Calu3 (cell line): ENCODE results near the gene SHANK1. TPM values are rescaled to one million over a fixed set of nuclear protein-coding genes. Genes with fewer than 3 reads are reported as not detected.

Experiments used
- BruUV-seq: library from RNA; stranded (reverse); fragments of 400-500 nt; replicated peaks from 2 replicates; lab custom pipeline; 2021; lab: Mats Ljungman, UMichigan
- CTCF ChIA-PET: fragments of 300-600 bp; sonication (Branson Sonifier 250); formaldehyde crosslinking; loops from one replicate; lab custom pipeline; 2022; ENCODE audit warnings: antibody characterized with exemption; lab: Charles Lee
- DNase-seq: peaks from one replicate; pipeline ENCODE4 v3.0.0; 2022
- H3K27ac Mint-ChIP-seq: one replicate; pipeline ENCODE4 v1.8.0; 2022; ENCODE audit warnings: mixed read lengths; ENCODE audit not compliant: unreplicated experiment
- H3K27me3 Mint-ChIP-seq: one replicate; pipeline ENCODE4 v1.8.0; 2022; ENCODE audit warnings: mixed read lengths; ENCODE audit not compliant: unreplicated experiment
- H3K36me3 Mint-ChIP-seq: one replicate; pipeline ENCODE4 v1.8.0; 2022; ENCODE audit warnings: mild to moderate bottlenecking, moderate library complexity, mixed read lengths; ENCODE audit not compliant: insufficient read depth, unreplicated experiment
- H3K4me1 Mint-ChIP-seq: one replicate; pipeline ENCODE4 v1.8.0; 2022; ENCODE audit warnings: mild to moderate bottlenecking, low read depth, mixed read lengths; ENCODE audit not compliant: unreplicated experiment
- H3K4me3 Mint-ChIP-seq: one replicate; pipeline ENCODE4 v1.8.0; 2022; ENCODE audit warnings: mild to moderate bottlenecking, low read depth, moderate library complexity, mixed read lengths; ENCODE audit not compliant: unreplicated experiment
- H3K9me3 Mint-ChIP-seq: one replicate; pipeline ENCODE4 v1.8.0; 2022; ENCODE audit warnings: low read depth, mixed read lengths; ENCODE audit not compliant: unreplicated experiment
- CTCF ChIP-seq: fragments of 200-600 bp; IDR thresholded peaks from one replicate; pipeline ENCODE4 v1.8.0; 2022; ENCODE audit warnings: antibody characterized with exemption; ENCODE audit not compliant: unreplicated experiment
- intact Hi-C: fragments of 100-400 bp; cut with micrococcal nuclease; formaldehyde crosslinking; loops from one replicate; pipeline ENCODE4 v1.10.0; 2022; ENCODE audit not compliant: unreplicated experiment
- total RNA-seq: library from RNA; stranded (reverse); gene quantifications from 2 replicates; pipeline ENCODE4 v1.2.3, GENCODE V29; 2022

SHANK1 gene
- total RNA-seq, 1 experiment from 2014 or later: not detected

- H3K4me1 Mint-ChIP-seq: no peaks in the 10 kb centered on the region
- CTCF ChIA-PET: no interaction called here
- peaks cover 47% of the 10 kb centered on the region for H3K27me3 Mint-ChIP-seq
- no peak for TF ChIP-seq CTCF
- intact Hi-C loops: no loop called here
- no peak for DNase-seq
- no peaks in the 10 kb centered on the region for H3K9me3 Mint-ChIP-seq
- no TSS peak for BruUV-seq
- H3K36me3 Mint-ChIP-seq: peaks cover 4% of the 10 kb centered on the region
- no peak overlapping the region for H3K4me3 Mint-ChIP-seq
- no peak overlapping the region for H3K27ac Mint-ChIP-seq
Measured at GRCh38 chr19:50633359-50633758, 86.2 kb downstream of the SHANK1 start.

GRCh38 chr19:50632151-50632835, 87.3 kb downstream of the SHANK1 start:
- no peak overlapping the region for H3K27ac Mint-ChIP-seq
- peaks cover 47% of the 10 kb centered on the region for H3K27me3 Mint-ChIP-seq

GRCh38 chr19:50629801-50630200, 89.8 kb downstream of the SHANK1 start:
- DNase-seq: no peak
- CTCF ChIA-PET: no interaction called here
- H3K36me3 Mint-ChIP-seq: peaks cover 4% of the 10 kb centered on the region
- no peak overlapping the region for H3K27ac Mint-ChIP-seq
- no peak for TF ChIP-seq CTCF
- peaks cover 53% of the 10 kb centered on the region for H3K27me3 Mint-ChIP-seq
- intact Hi-C loops: no loop called here
- no peaks in the 10 kb centered on the region for H3K4me1 Mint-ChIP-seq
- no TSS peak for BruUV-seq
- H3K4me3 Mint-ChIP-seq: no peak overlapping the region
- H3K9me3 Mint-ChIP-seq: no peaks in the 10 kb centered on the region

More at GRCh38 chr19:50632151-50632835, 87.3 kb downstream of the SHANK1 start:
- no peak for DNase-seq
- Mint-ChIP-seq H3K4me1 (no peaks in the 10 kb centered on the region), H3K36me3 (peaks cover 4% of the 10 kb centered on the region), H3K9me3 (no peaks in the 10 kb centered on the region), H3K4me3 (no peak overlapping the region)
- CTCF ChIA-PET: no interaction called here
- intact Hi-C loops: no loop called here
- no TSS peak for BruUV-seq
- TF ChIP-seq CTCF: no peak

- intact Hi-C loops: no loop called here
- H3K9me3 Mint-ChIP-seq: no peaks in the 10 kb centered on the region
- peaks cover 4% of the 10 kb centered on the region for H3K36me3 Mint-ChIP-seq
- no peak for DNase-seq
- no peaks in the 10 kb centered on the region for H3K4me1 Mint-ChIP-seq
- H3K27ac Mint-ChIP-seq: no peak overlapping the region
- no TSS peak for BruUV-seq
- no peak for TF ChIP-seq CTCF
- no peak overlapping the region for H3K4me3 Mint-ChIP-seq
- peaks cover 53% of the 10 kb centered on the region for H3K27me3 Mint-ChIP-seq
- CTCF ChIA-PET: no interaction called here
Measured at GRCh38 chr19:50629194-50629593, 90.4 kb downstream of the SHANK1 start.
